Left forelimb (tissue), 1 donor: ENCODE data around the gene IKZF4.
"Not testable (repeated sequence)": the region's sequence is repeated elsewhere in the genome, so short reads cannot be mapped to it uniquely, and the experiment has no call there.

Source experiments
- DNase-seq: peaks from one replicate; pipeline ENCODE4 v3.0.0-alpha.2; 2018; ENCODE audit warnings: low spot score

IKZF4 gene

DNA sequence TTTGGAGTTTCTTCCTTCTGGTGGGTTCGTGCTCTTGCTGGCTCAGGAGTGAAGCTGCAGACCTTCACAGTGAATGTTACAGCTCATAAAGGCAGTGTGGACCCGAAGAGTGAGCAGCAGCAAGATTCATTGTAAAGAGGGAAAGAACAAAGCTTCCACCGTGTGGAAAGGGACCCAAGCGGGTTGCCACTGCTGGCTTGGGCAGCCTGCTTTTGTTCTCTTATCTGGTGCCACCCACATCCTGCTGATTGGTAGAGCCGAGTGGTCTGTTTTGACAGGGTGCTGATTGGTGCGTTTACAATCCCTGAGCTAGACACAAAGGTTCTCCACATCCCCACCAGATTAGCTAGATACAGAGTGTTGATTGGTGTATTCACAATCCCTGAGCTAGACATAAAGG lies 21.3 kb upstream of the IKZF4 start:
- not testable (repeated sequence) for DNase-seq

DNA sequence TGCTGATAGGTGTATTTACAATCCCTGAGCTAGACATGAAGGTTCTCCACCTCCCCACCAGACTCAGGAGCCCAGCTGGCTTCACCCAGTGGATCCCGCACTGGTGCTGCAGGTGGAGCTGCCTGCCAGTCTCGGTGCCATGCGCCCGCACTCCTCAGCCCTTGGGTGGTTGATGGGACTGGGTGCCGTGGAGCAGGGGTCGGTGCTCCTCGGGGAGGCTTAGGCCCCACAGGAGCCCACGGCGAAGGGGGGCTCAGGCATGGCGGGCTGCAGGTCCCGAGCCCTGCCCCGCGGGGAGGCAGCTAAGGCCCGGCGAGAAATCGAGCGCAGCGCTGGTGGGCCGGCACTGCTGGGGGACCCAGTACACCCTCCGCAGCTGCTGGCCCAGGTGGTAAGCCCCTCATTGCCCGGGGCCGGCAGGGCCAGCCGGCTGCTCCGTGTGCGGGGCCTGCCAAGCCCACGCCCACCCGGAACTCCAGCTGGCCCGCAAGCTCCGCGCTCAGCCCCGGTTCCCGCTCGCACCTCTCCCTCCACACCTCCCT lies 20.8 kb upstream of the IKZF4 start:
- DNase-seq, result not testable (repeated sequence)

DNA sequence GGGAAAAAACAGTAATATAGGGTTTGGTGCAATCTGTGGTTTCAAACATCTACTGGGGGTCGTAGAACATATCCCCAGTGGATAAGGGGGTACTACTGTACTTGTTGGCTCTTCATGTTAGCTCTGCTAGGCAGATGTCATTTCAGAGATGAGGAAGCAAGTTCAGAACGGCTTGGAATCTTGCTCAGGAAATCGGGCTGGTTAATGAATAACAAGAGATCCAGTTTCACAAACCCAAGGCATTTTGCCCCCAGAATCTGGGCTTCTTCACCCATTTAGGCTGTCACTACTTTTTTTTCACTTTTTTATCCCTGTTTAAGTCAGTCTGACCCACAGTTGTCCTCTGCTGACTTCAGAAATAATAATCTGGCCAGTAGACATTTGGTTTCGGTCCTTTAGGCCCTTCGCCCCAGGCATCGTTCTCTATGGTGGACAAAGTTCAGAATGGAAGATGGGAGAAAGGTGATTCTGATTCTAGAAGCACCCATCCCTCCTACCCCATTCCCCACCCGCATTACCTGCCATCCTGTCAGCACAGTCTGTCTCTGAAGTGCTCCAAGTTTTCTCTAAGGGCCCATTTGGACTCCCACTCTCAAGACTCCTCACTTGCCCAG lies 19.2 kb upstream of the IKZF4 start:
- DNase-seq, result no peak

DNA sequence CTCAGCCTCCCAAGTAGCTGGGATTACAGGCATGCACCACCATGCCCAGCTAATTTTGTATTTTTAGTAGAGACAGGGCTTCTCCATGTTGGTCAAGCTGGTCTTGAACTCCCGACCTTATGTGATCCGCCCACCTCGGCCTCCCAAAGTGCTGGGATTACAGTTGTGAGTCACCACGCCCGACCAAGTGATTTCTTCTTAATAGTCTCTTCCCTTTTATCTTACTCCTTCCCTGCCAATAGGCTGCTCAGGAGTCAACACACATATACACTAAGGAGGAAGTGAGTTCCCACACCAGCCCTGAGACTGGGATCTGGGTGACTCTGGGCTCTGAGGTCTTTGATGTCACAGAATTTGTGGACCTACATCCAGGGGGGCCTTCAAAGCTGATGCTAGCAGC lies 17.5 kb upstream of the IKZF4 start:
- DNase-seq, result not testable (repeated sequence)

DNA sequence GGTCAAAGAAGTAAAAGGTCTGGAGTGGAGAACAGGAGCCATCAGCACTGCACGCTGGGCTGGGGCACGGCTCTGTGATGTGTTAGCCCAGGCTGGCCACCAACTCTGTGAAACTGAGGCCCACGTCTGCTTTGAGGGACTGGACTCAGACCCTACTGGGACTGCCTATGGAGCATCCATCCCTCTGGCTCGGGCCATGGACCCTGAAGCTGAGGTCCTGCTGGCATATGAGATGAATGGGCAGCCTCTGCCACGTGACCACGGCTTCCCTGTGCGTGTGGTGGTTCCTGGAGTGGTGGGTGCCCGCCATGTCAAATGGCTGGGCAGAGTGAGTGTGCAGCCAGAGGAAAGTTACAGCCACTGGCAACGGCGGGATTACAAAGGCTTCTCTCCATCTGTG lies 16.6 kb upstream of the IKZF4 start:
- DNase-seq, result no peak

DNA sequence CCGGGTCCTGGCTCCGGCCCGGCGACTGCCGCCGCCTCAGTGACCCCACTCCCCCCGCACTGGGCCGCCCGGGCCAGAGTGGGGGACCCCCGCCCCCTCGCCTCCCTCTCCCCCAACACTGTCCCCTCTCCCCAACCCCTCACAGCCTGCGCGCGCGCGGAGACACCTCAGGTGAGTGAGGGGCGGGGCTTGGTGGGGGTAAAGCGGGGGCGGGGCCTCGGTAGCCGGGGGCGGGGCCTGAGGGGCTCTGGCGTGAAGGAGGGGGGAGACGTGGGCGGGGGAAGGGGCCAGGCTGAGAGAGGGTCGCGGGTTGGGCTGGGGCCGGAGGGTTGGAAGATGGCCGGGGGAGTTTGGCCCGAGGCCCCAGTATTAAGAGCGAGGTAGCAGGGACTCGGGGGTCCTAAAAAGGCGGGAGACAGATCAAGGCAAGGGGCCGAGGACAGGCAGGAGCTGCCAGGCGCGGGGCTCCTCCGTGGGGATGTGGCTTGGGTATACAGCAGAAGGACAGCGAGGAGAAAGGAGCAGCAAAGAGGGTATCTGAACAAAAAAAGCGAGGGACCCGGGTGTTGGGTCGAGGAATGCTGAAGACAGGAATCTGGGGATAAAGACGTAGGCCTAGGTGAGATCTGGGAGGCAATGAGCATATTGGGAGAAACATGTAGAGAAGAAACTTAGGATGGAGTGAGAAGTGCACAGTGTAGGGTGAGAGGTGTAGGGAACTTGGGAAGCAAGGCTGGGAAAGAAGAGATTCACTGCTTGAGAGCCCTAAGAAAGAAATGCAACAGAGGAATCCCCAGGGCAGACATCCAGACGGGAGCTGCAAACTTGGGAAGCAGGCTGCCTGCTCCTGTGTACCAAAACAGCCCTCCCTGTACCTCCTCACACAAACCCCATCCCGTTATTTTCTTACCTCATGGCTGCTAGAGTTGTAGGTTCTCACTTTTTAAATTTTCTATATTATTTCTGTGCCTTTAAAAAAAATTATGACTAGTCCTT lies 13.0 kb upstream of the IKZF4 start:
- DNase-seq, result peak; percentile 85

DNA sequence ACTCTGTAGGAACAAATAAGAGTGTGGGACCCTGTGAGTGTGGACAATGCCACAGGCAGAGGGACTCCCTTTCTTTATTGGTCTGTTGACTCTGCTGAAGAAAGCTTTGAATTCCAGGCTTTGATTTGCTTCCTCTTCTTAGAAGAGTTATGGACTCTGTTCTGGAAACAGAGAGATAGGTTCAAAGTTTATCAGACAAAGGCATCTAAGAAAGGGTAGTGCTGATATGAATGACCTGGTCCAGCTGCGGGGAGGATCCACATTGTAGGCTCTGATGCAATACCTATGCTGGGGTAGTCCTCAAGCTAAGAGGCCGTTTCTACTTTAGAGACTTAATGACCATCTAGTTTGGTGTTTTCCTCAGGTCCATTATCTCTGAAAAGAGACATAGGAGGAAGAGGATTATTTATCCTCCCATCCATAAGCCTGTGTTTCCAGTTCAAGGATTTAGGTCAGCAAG lies 10.7 kb upstream of the IKZF4 start:
- DNase-seq, result no peak

DNA sequence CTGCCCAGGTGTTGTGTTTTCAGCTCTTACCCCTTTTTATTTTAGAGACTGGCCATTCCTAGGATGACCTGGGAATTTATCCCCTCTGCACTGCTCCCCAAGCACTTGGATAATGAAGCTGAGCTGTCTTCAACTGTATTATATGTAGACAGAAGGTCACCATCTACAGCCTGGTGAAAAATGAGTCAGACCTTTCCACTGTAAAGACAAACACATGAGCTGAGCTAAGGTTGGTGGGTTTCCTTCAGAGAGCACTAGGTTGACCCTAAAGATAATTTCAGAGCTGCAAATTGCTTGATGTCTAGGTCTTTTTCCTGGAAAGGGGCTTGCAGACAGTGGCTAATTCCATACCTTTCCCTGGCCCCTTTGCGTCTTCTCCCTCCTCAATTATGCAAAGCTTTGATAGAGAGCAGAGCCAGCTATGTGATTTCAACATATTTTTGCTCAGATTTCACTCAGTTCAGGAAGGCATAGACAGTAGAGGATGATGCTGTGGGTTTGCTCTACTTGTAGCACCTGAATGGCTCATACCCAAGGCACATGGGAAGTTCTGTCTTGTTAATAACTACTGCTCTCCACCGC lies 9.2 kb upstream of the IKZF4 start:
- DNase-seq, result no peak

DNA sequence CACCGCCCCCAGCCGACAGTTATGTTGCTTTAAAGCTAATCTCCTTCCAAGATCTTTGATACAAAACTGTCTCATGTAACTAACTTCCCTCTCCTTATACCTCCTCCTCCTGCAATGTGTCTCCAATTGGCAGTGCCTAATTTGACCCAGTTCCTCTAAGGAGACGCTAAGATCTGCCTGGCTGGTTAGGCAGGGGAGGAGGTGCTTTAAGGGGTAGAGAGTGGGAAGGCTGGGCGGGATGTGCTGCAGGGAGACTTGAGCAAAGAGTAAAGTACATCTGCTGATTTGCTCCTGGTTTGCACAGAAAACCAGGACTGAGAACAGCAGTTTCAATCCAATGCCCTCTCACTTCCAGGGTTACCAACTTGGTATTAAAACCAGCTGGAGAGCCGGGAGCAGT lies 7.4 kb upstream of the IKZF4 start:
- DNase-seq, result no peak

DNA sequence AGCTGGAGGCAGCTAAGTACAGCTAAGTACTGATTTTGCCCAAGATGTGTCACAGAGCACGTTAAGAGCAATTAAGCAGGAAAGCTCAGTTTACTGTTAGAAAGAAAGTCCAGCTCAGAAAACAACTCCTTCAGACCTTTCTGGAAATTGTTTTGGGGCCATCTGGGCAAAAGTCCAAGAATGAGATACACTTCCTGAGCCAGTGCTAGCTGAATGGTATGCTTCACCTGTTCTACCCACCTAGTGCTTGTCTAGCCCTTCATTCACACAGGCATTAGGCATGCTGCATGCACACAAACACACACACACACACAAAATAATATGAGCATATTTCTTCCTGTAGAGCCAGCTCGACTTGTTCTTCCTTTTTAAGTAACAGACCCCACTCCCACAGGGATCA lies 6.6 kb upstream of the IKZF4 start:
- DNase-seq, result no peak

DNA sequence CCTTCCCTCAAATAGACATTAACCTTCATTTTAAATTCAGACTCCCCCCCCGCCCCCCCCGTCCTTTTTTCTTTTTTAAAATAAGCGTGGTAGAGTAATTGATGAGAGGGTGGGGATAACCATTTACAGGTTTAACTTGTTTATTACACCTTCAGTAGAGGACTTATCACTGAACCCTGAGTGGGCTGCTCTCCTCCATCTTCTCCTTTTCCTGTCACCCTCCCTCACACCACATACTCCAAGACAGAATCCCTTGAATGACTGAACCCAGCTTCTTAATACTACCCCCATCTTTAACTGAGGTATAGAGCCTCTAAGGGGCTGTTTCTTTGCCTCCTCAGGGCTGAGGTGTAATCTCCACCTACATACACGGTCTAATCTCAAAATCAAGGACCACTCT lies 3.7 kb upstream of the IKZF4 start:
- DNase-seq, result no peak

DNA sequence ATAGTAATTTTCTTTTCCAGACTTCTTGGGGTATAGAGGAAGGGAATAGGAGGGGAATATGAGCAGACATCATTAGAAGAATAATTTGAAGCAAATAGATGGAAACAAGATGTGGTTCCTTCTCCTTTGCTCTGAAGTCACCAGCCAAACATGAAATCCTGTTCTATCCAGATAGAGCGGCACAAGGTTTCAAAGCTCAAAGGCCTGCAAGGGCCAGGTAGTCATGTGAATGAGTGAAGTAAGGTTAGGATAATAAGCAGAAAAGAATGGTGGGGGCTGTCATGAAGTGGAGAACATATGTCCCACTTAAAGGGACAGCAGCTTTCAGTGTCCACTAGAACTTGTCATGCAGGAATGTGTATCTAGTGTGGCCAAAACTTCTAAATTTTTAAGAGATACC lies 2.5 kb upstream of the IKZF4 start:
- no peak for DNase-seq

DNA sequence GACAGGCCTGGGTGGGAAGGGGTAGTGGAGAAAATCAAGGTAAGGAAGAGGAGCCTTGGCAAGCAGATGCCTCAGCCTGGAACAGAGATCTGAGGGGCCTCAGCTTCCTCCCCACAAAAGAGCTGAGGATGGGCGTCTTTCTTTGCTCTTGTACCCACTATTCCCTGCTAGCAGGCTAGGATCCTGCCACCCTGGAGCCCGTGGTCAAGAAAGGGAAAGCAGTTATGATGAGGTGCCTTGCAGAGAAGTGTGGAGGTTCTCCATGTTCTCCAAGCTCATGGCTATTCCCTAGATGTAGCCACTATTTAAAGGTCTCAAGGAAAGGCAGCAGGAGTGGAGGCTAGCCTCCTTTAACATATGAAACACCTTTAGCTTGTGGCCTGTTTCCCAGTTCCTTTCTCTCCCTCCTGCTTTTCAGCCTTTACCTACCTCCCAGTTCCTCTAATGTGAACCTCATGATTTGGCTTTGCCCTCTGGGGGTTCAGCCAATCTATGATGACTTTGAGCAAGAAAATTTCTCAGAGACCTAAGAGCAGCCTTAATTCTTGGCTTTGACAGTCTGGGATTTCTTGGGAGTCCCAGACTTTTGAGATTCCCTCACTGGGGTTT lies 1.1 kb downstream of the IKZF4 start:
- DNase-seq, result no peak

DNA sequence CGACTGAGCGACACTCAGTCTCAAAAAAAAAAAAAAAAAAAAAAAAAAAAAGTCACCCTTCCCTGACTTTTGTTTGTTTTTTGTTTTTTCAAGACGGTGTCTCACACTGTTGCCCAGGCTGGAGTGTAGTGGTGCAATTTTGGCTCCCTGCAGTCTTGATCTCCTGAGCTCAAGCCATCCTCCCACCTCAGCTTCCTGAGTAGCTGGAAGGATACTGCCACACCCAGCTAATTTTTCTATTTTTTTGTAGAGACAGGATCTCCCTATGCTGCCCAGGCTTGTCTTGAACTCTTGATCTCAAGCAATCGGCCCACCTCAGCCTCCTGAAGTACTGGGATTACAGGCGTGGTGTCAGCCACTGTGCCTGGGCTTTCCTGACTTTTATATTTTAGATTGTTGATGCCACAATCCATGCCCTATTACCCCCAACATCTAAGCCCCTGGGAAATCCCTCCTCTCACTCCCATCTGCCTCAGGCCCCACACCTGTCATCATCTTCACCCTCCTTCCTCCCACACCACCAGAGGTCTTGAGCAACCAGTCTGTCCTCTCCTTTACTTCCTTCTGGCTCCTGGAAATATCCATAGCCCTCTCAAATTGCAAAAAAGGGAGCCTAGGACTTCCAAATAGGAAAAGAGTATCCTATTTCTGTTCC lies 7.8 kb downstream of the IKZF4 start:
- DNase-seq, result no peak

DNA sequence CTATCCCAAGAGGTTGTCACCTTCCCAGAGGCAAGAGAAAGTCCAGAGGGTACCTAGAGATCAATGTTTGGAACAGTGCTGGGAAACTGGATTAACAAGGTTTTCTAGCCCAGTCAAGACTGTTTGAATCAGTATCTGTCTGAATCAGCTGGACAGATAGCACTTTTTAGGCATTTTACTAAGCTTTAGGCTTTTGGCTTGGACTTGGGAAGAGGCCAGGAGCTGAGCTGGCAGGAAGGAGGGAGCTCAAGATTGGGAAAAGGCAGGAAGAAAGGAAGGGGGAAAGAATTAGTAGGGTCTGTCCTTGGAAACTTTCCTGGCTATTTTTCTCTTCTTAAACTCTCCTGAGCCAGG lies 8.3 kb downstream of the IKZF4 start:
- no peak for DNase-seq

DNA sequence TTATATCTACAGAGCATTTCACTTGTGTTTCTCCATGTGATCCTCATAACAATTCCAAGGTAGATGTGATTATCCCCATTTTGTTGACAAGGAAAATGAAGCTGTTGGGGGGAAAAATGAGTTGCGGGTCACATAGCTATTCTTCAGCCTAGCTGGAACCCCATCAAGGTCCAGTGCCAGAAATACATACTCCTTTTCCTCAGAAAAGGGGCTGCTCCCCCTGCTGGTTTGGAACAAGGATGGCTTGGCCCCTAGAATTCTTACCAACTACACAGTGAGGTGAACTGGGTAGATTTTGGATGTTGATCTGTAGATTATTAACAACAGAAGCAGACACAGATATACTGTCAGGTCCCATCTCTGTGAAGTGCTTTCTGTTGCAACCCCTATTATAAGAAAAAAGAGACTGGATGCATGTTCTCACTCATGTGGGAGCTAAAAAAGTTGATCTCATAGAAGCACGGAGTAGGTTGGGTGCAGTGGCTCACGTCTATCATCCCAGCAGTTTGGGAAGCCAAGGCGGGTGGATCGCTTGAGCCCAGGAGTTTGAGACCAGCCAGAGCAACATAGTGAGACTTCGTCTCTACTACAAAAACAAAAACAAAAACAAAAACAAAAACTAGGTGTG lies 8.9 kb downstream of the IKZF4 start:
- no peak for DNase-seq

DNA sequence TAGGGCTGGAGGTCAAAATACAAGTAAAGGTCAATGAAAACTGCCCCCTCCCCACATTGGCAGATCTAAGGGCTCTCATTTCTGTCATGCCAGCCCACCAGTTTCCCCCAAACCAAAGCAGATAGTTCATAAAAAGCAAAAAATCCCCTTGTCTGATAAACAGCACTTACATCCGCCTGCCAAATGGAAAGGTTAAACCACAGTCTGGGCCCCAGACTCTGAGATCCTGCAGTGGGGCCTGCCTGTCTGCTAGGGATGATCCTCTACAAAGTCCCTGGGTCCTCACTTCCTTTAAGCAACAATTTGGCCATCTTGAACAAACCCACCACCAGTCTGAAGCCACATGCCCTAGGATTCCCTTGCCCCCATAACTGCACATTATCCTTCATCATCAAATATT lies 11.1 kb downstream of the IKZF4 start:
- DNase-seq, result no peak

DNA sequence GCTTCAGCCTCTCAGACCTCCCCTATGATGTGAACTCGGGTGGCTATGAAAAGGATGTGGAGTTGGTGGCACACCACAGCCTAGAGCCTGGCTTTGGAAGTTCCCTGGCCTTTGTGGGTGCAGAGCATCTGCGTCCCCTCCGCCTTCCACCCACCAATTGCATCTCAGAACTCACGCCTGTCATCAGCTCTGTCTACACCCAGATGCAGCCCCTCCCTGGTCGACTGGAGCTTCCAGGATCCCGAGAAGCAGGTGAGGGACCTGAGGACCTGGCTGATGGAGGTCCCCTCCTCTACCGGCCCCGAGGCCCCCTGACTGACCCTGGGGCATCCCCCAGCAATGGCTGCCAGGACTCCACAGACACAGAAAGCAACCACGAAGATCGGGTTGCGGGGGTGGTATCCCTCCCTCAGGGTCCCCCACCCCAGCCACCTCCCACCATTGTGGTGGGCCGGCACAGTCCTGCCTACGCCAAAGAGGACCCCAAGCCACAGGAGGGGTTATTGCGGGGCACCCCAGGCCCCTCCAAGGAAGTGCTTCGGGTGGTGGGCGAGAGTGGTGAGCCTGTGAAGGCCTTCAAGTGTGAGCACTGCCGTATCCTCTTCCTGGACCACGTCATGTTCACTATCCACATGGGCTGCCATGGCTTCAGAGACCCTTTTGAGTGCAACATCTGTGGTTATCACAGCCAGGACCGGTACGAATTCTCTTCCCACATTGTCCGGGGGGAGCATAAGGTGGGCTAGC lies 13.9 kb downstream of the IKZF4 start:
- no peak for DNase-seq

DNA sequence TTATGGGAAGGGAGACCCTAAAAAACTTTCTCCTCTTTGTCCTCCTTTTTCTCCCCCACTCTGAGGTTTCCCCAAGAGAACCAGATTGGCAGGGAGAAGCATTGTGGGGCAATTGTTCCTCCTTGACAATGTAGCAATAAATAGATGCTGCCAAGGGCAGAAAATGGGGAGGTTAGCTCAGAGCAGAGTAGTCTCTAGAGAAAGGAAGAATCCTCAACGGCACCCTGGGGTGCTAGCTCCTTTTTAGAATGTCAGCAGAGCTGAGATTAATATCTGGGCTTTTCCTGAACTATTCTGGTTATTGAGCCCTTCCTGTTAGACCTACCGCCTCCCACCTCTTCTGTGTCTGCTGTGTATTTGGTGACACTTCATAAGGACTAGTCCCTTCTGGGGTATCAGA lies 16.3 kb downstream of the IKZF4 start:
- DNase-seq, result no peak

DNA sequence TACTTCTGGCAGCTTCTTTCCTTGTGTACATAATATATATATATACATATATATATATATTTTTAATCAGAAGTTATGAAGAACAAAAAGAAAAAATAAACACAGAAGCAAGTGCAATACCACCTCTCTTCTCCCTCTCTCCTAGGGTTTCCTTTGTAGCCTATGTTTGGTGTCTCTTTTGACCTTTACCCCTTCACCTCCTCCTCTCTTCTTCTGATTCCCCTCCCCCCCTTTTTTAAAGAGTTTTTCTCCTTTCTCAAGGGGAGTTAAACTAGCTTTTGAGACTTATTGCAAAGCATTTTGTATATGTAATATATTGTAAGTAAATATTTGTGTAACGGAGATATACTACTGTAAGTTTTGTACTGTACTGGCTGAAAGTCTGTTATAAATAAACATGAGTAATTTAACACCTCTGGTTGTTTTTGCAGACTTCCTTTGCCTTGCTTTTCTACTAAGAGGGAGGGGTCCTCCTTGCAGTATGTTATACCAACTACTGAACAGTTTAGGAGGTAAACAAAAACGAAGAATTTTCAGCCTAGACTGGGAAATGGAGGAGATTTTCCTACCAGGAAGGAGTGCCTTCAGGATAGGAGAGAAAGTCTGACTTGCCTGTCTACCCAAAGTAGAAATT lies 17.3 kb downstream of the IKZF4 start:
- DNase-seq, result no peak
